ENCODE results near the gene FDCSP.
"Not testable (repeated sequence)": the region's sequence is repeated elsewhere in the genome, so short reads cannot be mapped to it uniquely, and the experiment has no call there.

The FDCSP gene

DNA sequence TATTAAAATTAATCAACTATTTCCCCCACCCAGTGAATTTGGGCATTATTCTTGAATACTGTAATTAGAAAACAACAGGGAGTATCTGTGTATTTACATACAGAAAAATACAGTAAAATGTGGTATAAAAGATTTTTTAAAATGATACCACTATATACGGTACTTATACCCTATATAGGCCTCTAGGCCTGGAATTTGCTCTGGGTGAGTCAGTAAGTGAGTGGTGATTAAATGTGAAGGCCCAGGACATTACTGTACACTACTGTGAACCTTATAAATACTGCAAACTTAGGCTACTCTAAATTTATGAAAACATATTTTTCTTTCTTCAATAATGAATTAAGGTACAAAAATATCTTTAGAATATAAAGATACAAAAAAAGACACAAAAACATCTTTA, 10.2 kb downstream of the FDCSP start:
- no peaks in the 10 kb centered on the region for H4K20me1 ChIP-seq (ENCODE audit: low read depth, low read length)
- H3K9me3 ChIP-seq (ENCODE audit: insufficient read depth, low read length), result no peaks in the 10 kb centered on the region
- no peak overlapping the region for H2AFZ ChIP-seq (ENCODE audit: low read depth, low read length, severe bottlenecking)
- H3K27me3 ChIP-seq (ENCODE audit: low read length), result no peaks in the 10 kb centered on the region
- H3K4me3 ChIP-seq (ENCODE audit: insufficient read depth, low read length, poor library complexity, severe bottlenecking), result no peak overlapping the region
- TF ChIP-seq EZH2phosphoT487 (conservative IDR thresholded peaks at IDR 0.05; ENCODE audit: low read length), result no peak
- TF ChIP-seq, protein P1, sequence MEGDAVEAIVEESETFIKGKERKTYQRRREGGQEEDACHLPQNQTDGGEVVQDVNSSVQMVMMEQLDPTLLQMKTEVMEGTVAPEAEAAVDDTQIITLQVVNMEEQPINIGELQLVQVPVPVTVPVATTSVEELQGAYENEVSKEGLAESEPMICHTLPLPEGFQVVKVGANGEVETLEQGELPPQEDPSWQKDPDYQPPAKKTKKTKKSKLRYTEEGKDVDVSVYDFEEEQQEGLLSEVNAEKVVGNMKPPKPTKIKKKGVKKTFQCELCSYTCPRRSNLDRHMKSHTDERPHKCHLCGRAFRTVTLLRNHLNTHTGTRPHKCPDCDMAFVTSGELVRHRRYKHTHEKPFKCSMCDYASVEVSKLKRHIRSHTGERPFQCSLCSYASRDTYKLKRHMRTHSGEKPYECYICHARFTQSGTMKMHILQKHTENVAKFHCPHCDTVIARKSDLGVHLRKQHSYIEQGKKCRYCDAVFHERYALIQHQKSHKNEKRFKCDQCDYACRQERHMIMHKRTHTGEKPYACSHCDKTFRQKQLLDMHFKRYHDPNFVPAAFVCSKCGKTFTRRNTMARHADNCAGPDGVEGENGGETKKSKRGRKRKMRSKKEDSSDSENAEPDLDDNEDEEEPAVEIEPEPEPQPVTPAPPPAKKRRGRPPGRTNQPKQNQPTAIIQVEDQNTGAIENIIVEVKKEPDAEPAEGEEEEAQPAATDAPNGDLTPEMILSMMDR (IDR thresholded peaks at IDR 0.05; ENCODE audit: insufficient read depth, low read length, poor library complexity, severe bottlenecking), result no peak
- H3K79me2 ChIP-seq (ENCODE audit: insufficient read depth, low read length), result no peaks in the 10 kb centered on the region
- no peaks in the 10 kb centered on the region for H3F3A ChIP-seq (ENCODE audit: insufficient read depth)
- no peak overlapping the region for H3K4me2 ChIP-seq (ENCODE audit: low read depth, low read length, poor library complexity, severe bottlenecking)
- no peaks in the 10 kb centered on the region for H3K9me2 ChIP-seq (replicated peaks; ENCODE audit: insufficient read depth, low read length)
- no peak overlapping the region for H3K27ac ChIP-seq (ENCODE audit: low read depth, low read length)
- H3K9ac ChIP-seq (ENCODE audit: low read length), result no peak overlapping the region
- H3K36me3 ChIP-seq (ENCODE audit: low read length), result no peaks in the 10 kb centered on the region

DNA sequence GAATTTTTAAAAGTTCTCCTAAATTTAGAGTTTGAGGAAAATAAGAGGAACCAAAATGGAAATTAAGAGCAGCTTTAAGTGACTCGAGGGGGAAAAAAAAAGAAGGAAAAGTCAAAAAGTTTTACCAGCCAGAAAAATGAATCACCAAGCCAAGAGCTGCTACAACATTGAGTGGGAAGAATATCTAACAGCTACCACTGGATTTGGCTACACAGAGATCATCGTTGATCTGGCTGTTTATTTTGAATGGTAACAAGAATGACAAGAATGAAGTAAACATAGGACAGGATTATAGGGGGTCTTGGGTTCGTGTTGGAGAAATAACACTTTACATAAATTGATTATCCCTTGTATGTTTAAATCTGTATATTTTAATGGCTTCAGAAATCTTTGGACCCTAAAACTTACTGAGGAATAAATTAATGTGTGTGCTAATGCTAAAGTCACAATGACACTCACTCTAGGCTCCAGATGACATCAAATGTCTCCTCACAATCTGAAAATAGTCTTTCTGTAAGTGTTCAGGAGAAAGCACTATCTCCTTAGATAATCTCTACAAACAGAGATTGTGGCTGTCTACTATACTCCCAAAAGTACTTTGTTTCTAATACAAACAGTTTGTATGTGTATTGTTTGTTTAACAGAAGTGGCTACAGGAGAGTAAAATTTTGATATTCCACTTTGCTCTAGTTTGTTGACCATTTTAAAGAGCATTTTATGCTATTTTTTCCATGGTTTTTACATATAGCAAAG, 13.4 kb downstream of the FDCSP start:
- Histone ChIP-seq H2AFZ (ENCODE audit: low read depth, low read length, severe bottlenecking) (no peak overlapping the region), H4K20me1 (ENCODE audit: low read depth, low read length) (no peaks in the 10 kb centered on the region), H3K9me2 (replicated peaks; ENCODE audit: insufficient read depth, low read length) (no peaks in the 10 kb centered on the region), H3K27ac (ENCODE audit: low read depth, low read length) (no peak overlapping the region), H3K9me3 (ENCODE audit: insufficient read depth, low read length) (no peaks in the 10 kb centered on the region), H3K79me2 (ENCODE audit: insufficient read depth, low read length) (no peaks in the 10 kb centered on the region), H3K36me3 (ENCODE audit: low read length) (no peaks in the 10 kb centered on the region), H3K4me2 (ENCODE audit: low read depth, low read length, poor library complexity, severe bottlenecking) (no peak overlapping the region), H3K4me3 (ENCODE audit: insufficient read depth, low read length, poor library complexity, severe bottlenecking) (no peak overlapping the region), H3F3A (ENCODE audit: insufficient read depth) (no peaks in the 10 kb centered on the region), H3K27me3 (ENCODE audit: low read length) (no peaks in the 10 kb centered on the region), H3K9ac (ENCODE audit: low read length) (no peak overlapping the region)
- TF ChIP-seq, protein P1 (IDR thresholded peaks at IDR 0.05; ENCODE audit: insufficient read depth, low read length, poor library complexity, severe bottlenecking), result no peak
- no peak for TF ChIP-seq EZH2phosphoT487 (conservative IDR thresholded peaks at IDR 0.05; ENCODE audit: low read length)

DNA sequence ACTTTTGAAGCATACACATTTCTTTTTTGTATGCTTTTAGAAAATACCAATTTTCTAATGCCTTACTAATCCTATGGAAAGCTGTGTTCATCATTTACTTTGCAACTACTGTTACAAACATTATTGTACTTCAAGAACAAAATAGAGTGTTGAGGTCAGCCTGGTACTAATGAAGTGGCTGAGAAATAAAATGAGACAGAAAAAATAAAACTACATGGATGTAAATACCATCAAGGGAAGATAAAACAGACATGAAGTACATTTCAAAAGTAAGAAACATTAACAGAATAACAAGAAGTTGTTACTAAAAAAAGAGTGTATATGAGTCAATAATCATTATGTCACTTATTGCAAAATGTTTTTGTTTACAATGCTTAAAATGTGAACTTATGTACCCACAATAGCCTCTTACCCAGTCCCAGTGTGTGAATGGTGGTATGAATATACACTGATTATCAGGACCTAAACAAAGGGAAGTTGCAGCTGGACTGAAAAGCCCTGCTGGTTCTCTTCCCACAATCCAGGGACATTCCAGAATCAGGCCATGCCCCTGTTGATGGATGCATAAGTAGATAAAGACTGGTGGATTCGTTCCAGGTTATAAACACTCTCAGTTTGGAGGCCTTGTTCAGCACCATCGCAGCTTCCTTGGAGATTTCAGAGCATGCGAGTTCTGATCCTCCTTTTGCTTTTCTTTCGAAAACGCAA, 14.1 kb downstream of the FDCSP start:
- Histone ChIP-seq H3K36me3 (ENCODE audit: low read length) (no peaks in the 10 kb centered on the region), H3F3A (ENCODE audit: insufficient read depth) (no peaks in the 10 kb centered on the region), H3K27me3 (ENCODE audit: low read length) (no peaks in the 10 kb centered on the region), H3K9me2 (replicated peaks; ENCODE audit: insufficient read depth, low read length) (no peaks in the 10 kb centered on the region), H3K4me3 (ENCODE audit: insufficient read depth, low read length, poor library complexity, severe bottlenecking) (no peak overlapping the region), H3K4me2 (ENCODE audit: low read depth, low read length, poor library complexity, severe bottlenecking) (no peak overlapping the region), H3K79me2 (ENCODE audit: insufficient read depth, low read length) (no peaks in the 10 kb centered on the region), H4K20me1 (ENCODE audit: low read depth, low read length) (no peaks in the 10 kb centered on the region), H3K9ac (ENCODE audit: low read length) (no peak overlapping the region), H2AFZ (ENCODE audit: low read depth, low read length, severe bottlenecking) (no peak overlapping the region), H3K27ac (ENCODE audit: low read depth, low read length) (no peak overlapping the region), H3K9me3 (ENCODE audit: insufficient read depth, low read length) (no peaks in the 10 kb centered on the region)
- TF ChIP-seq, protein P1 (IDR thresholded peaks at IDR 0.05; ENCODE audit: insufficient read depth, low read length, poor library complexity, severe bottlenecking), result no peak
- no peak for TF ChIP-seq EZH2phosphoT487 (conservative IDR thresholded peaks at IDR 0.05; ENCODE audit: low read length)

DNA sequence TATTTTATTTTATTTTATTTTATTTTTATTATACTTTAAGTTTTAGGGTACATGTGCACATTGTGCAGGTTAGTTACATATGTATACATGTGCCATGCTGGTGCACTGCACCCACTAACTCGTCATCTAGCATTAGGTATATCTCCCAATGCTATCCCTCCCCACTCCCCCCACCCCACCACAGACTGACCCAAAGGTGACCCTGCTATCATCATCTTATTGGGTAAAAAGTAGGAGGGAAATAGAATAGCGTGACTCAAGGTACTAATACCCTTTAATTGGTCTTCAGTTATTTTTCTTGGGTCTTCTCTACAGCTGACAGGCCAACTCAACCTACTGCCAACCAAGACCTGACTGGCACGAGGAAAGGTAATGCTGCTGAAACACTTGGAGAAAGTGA, 16.4 kb downstream of the FDCSP start, which contains the start of gene CSN3:
Gene CSN3, plus strand, starts transcription at position 301 of the 400 bp plus-strand sequence. CDS start 2,223 bp downstream, outside the sequence.
- not testable (repeated sequence) for H2AFZ ChIP-seq (ENCODE audit: low read depth, low read length, severe bottlenecking); H3K27me3 ChIP-seq (ENCODE audit: low read length); H3K36me3 ChIP-seq (ENCODE audit: low read length); H3K9me3 ChIP-seq (ENCODE audit: insufficient read depth, low read length); H3K9ac ChIP-seq (ENCODE audit: low read length); H3K4me2 ChIP-seq (ENCODE audit: low read depth, low read length, poor library complexity, severe bottlenecking); H3K4me3 ChIP-seq (ENCODE audit: insufficient read depth, low read length, poor library complexity, severe bottlenecking); H3K27ac ChIP-seq (ENCODE audit: low read depth, low read length); H3F3A ChIP-seq (ENCODE audit: insufficient read depth); H4K20me1 ChIP-seq (ENCODE audit: low read depth, low read length); H3K79me2 ChIP-seq (ENCODE audit: insufficient read depth, low read length); H3K9me2 ChIP-seq (replicated peaks; ENCODE audit: insufficient read depth, low read length)
